ENCODE measurements around the gene LRP1.

The LRP1 gene

DNA sequence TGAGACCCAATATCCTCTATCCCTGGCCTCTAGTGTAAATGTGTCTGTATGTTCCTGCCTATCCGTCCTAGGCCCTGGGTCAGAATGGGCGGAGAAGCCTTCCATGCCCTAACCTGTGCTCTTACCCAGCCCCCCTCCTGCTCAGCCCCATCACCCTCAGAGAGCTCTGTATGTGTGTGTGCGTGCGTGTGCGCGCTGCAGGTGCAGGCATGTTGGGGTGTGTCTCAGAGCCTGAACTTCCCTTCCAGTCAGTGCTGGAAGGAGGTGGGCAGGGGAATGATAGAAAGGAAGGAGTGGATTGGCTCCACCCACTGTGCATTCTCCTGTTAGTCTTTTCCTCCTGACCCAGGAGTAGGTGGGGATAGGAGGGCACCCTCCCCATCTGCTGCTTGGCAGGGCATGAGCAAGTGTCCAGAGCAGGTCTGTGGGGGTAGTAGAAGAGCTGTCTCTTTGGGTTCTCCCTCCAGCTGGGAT lies 32.1 kb upstream of the LRP1 start:
- Histone ChIP-seq H2AFZ (ENCODE audit: low read length) (no peak overlapping the region), H3K4me1 (ENCODE audit: insufficient read depth, low read length, poor library complexity, severe bottlenecking) (peaks cover 8% of the 10 kb centered on the region), H3K27me3 (ENCODE audit: insufficient read depth, low read length, poor library complexity, severe bottlenecking) (no peaks in the 10 kb centered on the region), H3K36me3 (ENCODE audit: insufficient read depth, low read length) (peaks cover 5% of the 10 kb centered on the region; the same call in 1 of the 2 replicates), H3K9me2 (replicated peaks; ENCODE audit: low read depth, low read length) (no peaks in the 10 kb centered on the region), H3F3A (ENCODE audit: low read depth) (peaks cover 3% of the 10 kb centered on the region; the same call in 1 of the 2 replicates), H3K9me3 (ENCODE audit: insufficient read depth, low read depth, low read length) (no peaks in the 10 kb centered on the region), H4K20me1 (ENCODE audit: insufficient read depth, low read length, poor library complexity, severe bottlenecking) (peaks cover 9% of the 10 kb centered on the region), H3K79me2 (ENCODE audit: insufficient read depth, low read length) (peaks cover 7% of the 10 kb centered on the region; the same call in 1 of the 2 replicates), H3K4me2 (ENCODE audit: low read depth, low read length, poor library complexity, severe bottlenecking) (no peak overlapping the region), H3K9ac (ENCODE audit: low read depth, low read length, poor library complexity, severe bottlenecking) (peak overlapping the region; percentile 34), H3K4me3 (ENCODE audit: low read length, poor library complexity, severe bottlenecking) (no peak overlapping the region)
- no peak for TF ChIP-seq EZH2phosphoT487 (IDR thresholded peaks at IDR 0.05; ENCODE audit: borderline replicate concordance)
- TF ChIP-seq, protein P1, sequence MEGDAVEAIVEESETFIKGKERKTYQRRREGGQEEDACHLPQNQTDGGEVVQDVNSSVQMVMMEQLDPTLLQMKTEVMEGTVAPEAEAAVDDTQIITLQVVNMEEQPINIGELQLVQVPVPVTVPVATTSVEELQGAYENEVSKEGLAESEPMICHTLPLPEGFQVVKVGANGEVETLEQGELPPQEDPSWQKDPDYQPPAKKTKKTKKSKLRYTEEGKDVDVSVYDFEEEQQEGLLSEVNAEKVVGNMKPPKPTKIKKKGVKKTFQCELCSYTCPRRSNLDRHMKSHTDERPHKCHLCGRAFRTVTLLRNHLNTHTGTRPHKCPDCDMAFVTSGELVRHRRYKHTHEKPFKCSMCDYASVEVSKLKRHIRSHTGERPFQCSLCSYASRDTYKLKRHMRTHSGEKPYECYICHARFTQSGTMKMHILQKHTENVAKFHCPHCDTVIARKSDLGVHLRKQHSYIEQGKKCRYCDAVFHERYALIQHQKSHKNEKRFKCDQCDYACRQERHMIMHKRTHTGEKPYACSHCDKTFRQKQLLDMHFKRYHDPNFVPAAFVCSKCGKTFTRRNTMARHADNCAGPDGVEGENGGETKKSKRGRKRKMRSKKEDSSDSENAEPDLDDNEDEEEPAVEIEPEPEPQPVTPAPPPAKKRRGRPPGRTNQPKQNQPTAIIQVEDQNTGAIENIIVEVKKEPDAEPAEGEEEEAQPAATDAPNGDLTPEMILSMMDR (conservative IDR thresholded peaks at IDR 0.05; ENCODE audit: low read length) = no peak

GRCh38 chr12:57096748-57097553 lies 31.3 kb upstream of the LRP1 start:
- H3K9me3 ChIP-seq (ENCODE audit: insufficient read depth, low read depth, low read length) = no peaks in the 10 kb centered on the region
- peaks cover 8% of the 10 kb centered on the region for H3K4me1 ChIP-seq (ENCODE audit: insufficient read depth, low read length, poor library complexity, severe bottlenecking)
- H3K79me2 ChIP-seq (ENCODE audit: insufficient read depth, low read length) = peaks cover 4% of the 10 kb centered on the region; the same call in 1 of the 2 replicates
- H3K4me2 ChIP-seq (ENCODE audit: low read depth, low read length, poor library complexity, severe bottlenecking) = no peak overlapping the region
- peaks cover 6% of the 10 kb centered on the region for H4K20me1 ChIP-seq (ENCODE audit: insufficient read depth, low read length, poor library complexity, severe bottlenecking)
- H3K4me3 ChIP-seq (ENCODE audit: low read length, poor library complexity, severe bottlenecking) = no peak overlapping the region
- no peak overlapping the region for H2AFZ ChIP-seq (ENCODE audit: low read length)
- no peaks in the 10 kb centered on the region for H3K27me3 ChIP-seq (ENCODE audit: insufficient read depth, low read length, poor library complexity, severe bottlenecking)
- TF ChIP-seq, protein P1 (conservative IDR thresholded peaks at IDR 0.05; ENCODE audit: low read length) = no peak
- TF ChIP-seq EZH2phosphoT487 (IDR thresholded peaks at IDR 0.05; ENCODE audit: borderline replicate concordance) = no peak
- no peaks in the 10 kb centered on the region for H3K9me2 ChIP-seq (replicated peaks; ENCODE audit: low read depth, low read length)
- peak overlapping the region; percentile 34 for H3K9ac ChIP-seq (ENCODE audit: low read depth, low read length, poor library complexity, severe bottlenecking)
- H3K36me3 ChIP-seq (ENCODE audit: insufficient read depth, low read length) = peaks cover 5% of the 10 kb centered on the region; the same call in 1 of the 2 replicates
- H3F3A ChIP-seq (ENCODE audit: low read depth) = peaks cover 2% of the 10 kb centered on the region; the same call in 1 of the 2 replicates

- Histone ChIP-seq H3F3A (ENCODE audit: low read depth) (no peaks in the 10 kb centered on the region), H3K27me3 (ENCODE audit: insufficient read depth, low read length, poor library complexity, severe bottlenecking) (no peaks in the 10 kb centered on the region), H3K36me3 (ENCODE audit: insufficient read depth, low read length) (peaks cover 5% of the 10 kb centered on the region; the same call in 1 of the 2 replicates), H3K79me2 (ENCODE audit: insufficient read depth, low read length) (no peaks in the 10 kb centered on the region), H2AFZ (ENCODE audit: low read length) (no peak overlapping the region), H3K4me2 (ENCODE audit: low read depth, low read length, poor library complexity, severe bottlenecking) (no peak overlapping the region), H3K9me3 (ENCODE audit: insufficient read depth, low read depth, low read length) (no peaks in the 10 kb centered on the region), H3K4me1 (ENCODE audit: insufficient read depth, low read length, poor library complexity, severe bottlenecking) (peaks cover 8% of the 10 kb centered on the region), H3K9me2 (replicated peaks; ENCODE audit: low read depth, low read length) (no peaks in the 10 kb centered on the region), H3K4me3 (ENCODE audit: low read length, poor library complexity, severe bottlenecking) (no peak overlapping the region), H3K9ac (ENCODE audit: low read depth, low read length, poor library complexity, severe bottlenecking) (no peak overlapping the region), H4K20me1 (ENCODE audit: insufficient read depth, low read length, poor library complexity, severe bottlenecking) (peaks cover 6% of the 10 kb centered on the region)
- no peak for TF ChIP-seq EZH2phosphoT487 (IDR thresholded peaks at IDR 0.05; ENCODE audit: borderline replicate concordance)
- TF ChIP-seq, protein P1 (conservative IDR thresholded peaks at IDR 0.05; ENCODE audit: low read length) = no peak
Measured at GRCh38 chr12:57097554-57097835, 30.8 kb upstream of the LRP1 start.

Data from Loucy (cell line).